ENCODE data around the gene TMEM253. TPM values are rescaled to one million over a fixed set of nuclear protein-coding genes. Genes with fewer than 3 reads are reported as not detected.

Gene TMEM253
- total RNA-seq, 1 experiment from 2014 or later: 0.59 TPM

- H3K4me1 ChIP-seq (ENCODE audit: control insufficient read depth in 1 of 2, insufficient read depth in 2 of 2, low read length in 2 of 2): peaks cover 3 to 24% of the 10 kb centered on the region in 2 experiments
- DNase-seq (ENCODE audit: low read depth, low spot score) (no peak), ATAC-seq (no peak)
- H3K9me2 ChIP-seq (ENCODE audit: insufficient read depth): no peaks in the 10 kb centered on the region
- no peaks in the 10 kb centered on the region for H3K79me2 ChIP-seq (ENCODE audit: insufficient read depth, low read length)
- no peaks in the 10 kb centered on the region for H4K20me1 ChIP-seq (ENCODE audit: insufficient read depth)
- TF ChIP-seq RAD21 (IDR thresholded peaks at IDR 0.05; ENCODE audit: low read depth): no peak
- TF ChIP-seq SP1 (IDR thresholded peaks at IDR 0.05; ENCODE audit: low read depth): no peak
- no peak for TF ChIP-seq CEBPB (IDR thresholded peaks at IDR 0.05; ENCODE audit: low read depth)
- no peak for TF ChIP-seq YY1 (IDR thresholded peaks at IDR 0.05; ENCODE audit: extremely low read depth, insufficient replicate concordance, low read depth, low read length)
- no peak for TF ChIP-seq POLR2AphosphoS5 (IDR thresholded peaks at IDR 0.05; ENCODE audit: low read depth, low read length)
- TF ChIP-seq MAX (IDR thresholded peaks at IDR 0.05): no peak
- TF ChIP-seq ZBTB33 (IDR thresholded peaks at IDR 0.05; ENCODE audit: extremely low read depth, insufficient replicate concordance, low read length): no peak
- TF ChIP-seq ATF3 (IDR thresholded peaks at IDR 0.05): no peak
- no peak for TF ChIP-seq CTCF (IDR thresholded peaks at IDR 0.05 in 2 of 3, conservative IDR thresholded peaks at IDR 0.05 in 1 of 3; ENCODE audit: borderline replicate concordance in 1 of 3, insufficient read depth in 1 of 3, low read depth in 2 of 3, low read length in 2 of 3)
- no peak for TF ChIP-seq FOSL1 (IDR thresholded peaks at IDR 0.05; ENCODE audit: low read depth)
- no peak for TF ChIP-seq ELF1 (IDR thresholded peaks at IDR 0.05; ENCODE audit: borderline replicate concordance, low read depth)
- no peak for TF ChIP-seq SRF (IDR thresholded peaks at IDR 0.05; ENCODE audit: low read depth)
- no peak for TF ChIP-seq REST (IDR thresholded peaks at IDR 0.05; ENCODE audit: low read depth)
- no peak for TF ChIP-seq EZH2phosphoT487 (IDR thresholded peaks at IDR 0.05; ENCODE audit: borderline replicate concordance)
- no peak for TF ChIP-seq EGR1 (IDR thresholded peaks at IDR 0.05; ENCODE audit: low read depth)
- TF ChIP-seq CBX3 (IDR thresholded peaks at IDR 0.05; ENCODE audit: low read depth): no peak
- ChIA-PET POLR2A (no interaction called here), RAD21 (ENCODE audit: low non-redundant PET in 1 of 2, low total read pairs in 2 of 2, uncharacterized antibody in 2 of 2, unreplicated experiment in 2 of 2) (no interaction called here), CTCF (interaction anchor here (1.4 kb wide), 2 partner anchors 15 to 70 kb away, joined by 4 to 5 read pairs; no protein-coding TSS in a partner anchor)
- no peak overlapping the region for H2AFZ ChIP-seq (ENCODE audit: low read depth, low read length, poor library complexity, severe bottlenecking)
- H3K4me2 ChIP-seq (ENCODE audit: low read length): no peak overlapping the region
- no peaks in the 10 kb centered on the region for H3K27me3 ChIP-seq (ENCODE audit: insufficient read depth, low read length)
- intact Hi-C loops (cut with micrococcal nuclease): no loop called here
- no peaks in the 10 kb centered on the region; a peak in 1 of 4 replicates for H3K36me3 ChIP-seq (ENCODE audit: control insufficient read depth in 1 of 2, insufficient read depth in 2 of 2, low read length in 2 of 2)
- no peak overlapping the region for H3K4me3 ChIP-seq (replicated peaks in 1 of 2; ENCODE audit: low read depth in 1 of 2, low read length in 2 of 2)
- no peaks in the 10 kb centered on the region for H3K9me3 ChIP-seq (ENCODE audit: control insufficient read depth in 1 of 2, insufficient read depth in 1 of 2, low read depth in 1 of 2, low read length in 2 of 2)
- no TSS peak for BruUV-seq (replicated peaks)
- H3K9ac ChIP-seq (ENCODE audit: low read length): no peak overlapping the region
- H3K27ac ChIP-seq (ENCODE audit: low read depth, low read length): no peak overlapping the region
Measured at GRCh38 chr14:21083565-21084325, 17.1 kb upstream of the TMEM253 start.
